22Rv1 (cell line): ENCODE results near the gene ZNF423.

ENCODE experiments used
- H3K27ac ChIP-seq: fragments of 450-650 bp; 2 replicates; pipeline ENCODE4 v1.5.1; 2017
- CTCF ChIP-seq: fragments of 450-650 bp; IDR thresholded peaks from 2 replicates; pipeline ENCODE4 v1.5.1; 2017; ENCODE audit warnings: mild to moderate bottlenecking
- ZFX ChIP-seq: fragments of 450-650 bp; IDR thresholded peaks from 2 replicates; pipeline ENCODE4 v1.6.1; 2017; ENCODE audit warnings: antibody characterized with exemption, borderline replicate concordance

The ZNF423 gene

DNA sequence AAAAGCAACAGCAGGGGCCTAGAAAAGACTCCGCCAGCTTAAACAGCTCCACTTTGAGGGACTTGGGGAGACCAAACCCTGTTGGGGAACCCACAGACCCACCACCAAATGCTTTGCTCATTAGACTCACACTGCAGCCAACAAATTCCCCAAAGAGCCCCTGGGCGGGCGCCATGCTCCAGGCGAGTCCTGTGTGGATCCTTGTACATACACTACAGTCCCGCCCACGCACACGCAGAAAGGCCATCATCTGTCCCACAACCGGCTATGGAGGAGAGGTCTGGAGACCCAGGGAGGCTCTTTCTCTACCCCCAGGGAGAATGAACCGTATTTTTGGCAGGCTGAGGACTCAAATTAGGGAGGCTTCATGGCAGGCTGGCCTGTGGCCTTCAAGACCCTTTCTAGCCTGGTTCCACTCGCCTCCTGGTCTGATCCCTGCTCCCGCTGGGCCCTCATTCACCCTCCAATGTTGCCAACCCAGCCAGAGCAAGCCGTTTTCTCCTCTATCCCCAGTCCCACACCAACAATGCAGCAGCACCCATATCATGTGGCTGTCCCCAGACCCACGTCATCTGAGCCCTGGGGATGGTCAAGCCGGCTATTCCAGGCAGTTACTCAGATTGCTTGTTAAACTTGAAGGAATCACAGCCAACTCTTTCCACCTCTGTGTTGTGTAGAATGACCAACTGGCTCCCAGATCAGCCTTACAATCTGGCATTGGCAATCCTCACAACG is 27.2 kb downstream of the ZNF423 start:
- TF ChIP-seq CTCF (no peak), ZFX (no peak)
- no peak overlapping the region for H3K27ac ChIP-seq

GRCh38 chr16:49827805-49828438 is 28.0 kb downstream of the ZNF423 start:
- no peak overlapping the region for H3K27ac ChIP-seq
- TF ChIP-seq ZFX: no peak
- no peak for TF ChIP-seq CTCF

DNA sequence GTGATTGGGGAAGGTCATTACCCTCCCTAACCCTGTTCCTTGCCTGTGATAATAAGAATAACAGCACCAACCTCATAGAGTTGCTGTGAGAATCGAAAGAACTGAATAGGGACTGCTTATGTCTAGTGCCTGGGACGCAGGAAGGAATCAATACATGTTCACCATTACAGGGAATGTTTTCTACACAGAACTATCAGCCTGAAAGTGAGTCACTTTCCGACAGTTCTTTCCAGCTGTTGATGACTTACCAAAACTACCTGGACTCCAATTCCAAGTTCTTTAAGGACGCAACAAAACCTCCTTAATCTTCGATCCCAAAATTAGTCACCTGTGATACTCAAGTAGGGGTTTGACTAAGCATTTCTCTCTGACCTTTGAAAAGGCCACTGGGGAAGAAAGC is 29.4 kb downstream of the ZNF423 start:
- no peak for TF ChIP-seq ZFX
- TF ChIP-seq CTCF: no peak
- H3K27ac ChIP-seq: no peak overlapping the region

DNA sequence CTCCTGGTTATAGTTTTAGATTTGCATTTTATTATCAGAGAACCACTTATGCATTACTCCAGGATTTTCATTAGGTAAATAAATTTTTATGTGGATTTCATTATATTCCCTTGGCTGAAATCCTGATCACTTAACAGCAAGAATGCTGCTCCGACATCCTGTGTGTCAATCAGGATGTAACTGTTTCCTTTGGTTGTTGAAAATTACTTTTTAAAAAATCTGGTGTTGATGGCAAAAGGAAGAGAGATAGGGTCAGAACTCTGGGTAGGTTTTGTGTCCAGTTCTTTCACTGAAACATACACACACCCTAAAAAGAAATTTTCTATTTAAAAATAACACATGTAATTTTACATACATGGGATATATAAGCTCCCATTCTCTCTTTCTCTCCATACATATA is 30.9 kb downstream of the ZNF423 start:
- TF ChIP-seq CTCF (no peak), ZFX (no peak)
- H3K27ac ChIP-seq: no peak overlapping the region

DNA sequence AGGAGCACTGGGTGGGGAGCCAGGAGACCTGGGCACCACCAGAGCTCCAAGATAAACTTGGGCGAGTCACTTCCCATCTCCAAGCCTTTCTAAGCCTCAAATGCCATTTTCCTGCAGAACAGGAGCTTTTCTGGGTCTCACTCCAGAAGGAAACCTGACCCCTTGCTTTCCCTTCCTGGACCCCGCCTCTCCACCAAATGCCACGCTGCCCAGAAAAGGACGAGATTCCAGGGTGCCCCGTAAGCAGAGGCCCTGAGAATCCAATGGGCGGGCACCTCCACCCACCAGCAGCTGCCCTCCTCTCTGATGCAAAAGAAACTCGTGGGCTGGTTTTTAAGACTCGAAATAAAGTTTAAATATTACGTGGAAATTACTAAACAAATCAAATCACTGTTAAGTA is 31.3 kb downstream of the ZNF423 start:
- TF ChIP-seq ZFX: no peak
- TF ChIP-seq CTCF: no peak
- no peak overlapping the region for H3K27ac ChIP-seq

DNA sequence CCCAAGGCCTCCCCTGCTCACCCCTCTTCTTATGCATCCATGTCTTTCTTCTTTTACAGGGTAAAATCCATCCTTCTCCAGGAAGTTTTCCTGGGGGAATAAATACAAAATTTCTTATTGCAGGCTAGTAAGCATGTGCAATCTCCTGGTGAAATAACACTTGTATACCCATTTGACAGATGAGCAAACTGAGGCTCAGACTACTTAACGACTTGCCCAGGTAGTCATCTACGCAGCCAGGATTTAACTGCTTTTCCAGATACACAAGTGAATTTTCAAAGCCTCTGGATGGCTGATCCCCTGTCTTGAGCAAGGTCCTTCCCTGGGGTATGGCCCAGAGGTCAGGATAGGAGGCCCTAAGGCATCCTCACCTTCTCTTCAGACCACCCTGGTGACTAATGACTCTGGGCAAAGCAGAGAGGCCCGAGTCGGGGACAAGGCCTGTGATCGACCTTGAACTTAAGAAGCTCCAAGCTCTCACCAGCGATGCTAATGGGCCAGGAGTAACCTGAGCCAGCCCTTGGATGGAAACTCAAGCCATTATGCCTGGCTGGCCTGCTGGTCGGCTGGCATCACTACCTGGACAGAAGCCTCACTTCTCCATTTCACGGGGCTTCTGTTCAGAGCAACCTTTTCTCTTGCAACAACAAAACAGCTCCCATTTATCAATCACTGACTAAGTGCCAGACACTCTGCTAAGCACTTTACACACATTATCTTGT is 33.1 kb downstream of the ZNF423 start:
- no peak overlapping the region for H3K27ac ChIP-seq
- no peak for TF ChIP-seq CTCF
- no peak for TF ChIP-seq ZFX
